Caco-2 (cell line): ENCODE data around the gene OR10A3. TPM values are rescaled to one million over a fixed set of nuclear protein-coding genes. Genes with fewer than 3 reads are reported as not detected.

Source experiments
- BruUV-seq: library from RNA; stranded (reverse); fragments of 400-500 nt; replicated peaks from 2 replicates; lab custom pipeline; 2021; lab: Mats Ljungman, UMichigan
- CTCF ChIA-PET: fragments of 300-600 bp; sonication (Branson Sonifier 250); formaldehyde crosslinking; loops from one replicate; lab custom pipeline; 2022; ENCODE audit warnings: antibody characterized with exemption; lab: Charles Lee
- POLR2A ChIA-PET: fragments of 300-600 bp; sonication (Branson Sonifier 250); formaldehyde crosslinking; loops from one replicate; lab custom pipeline; 2022; ENCODE audit warnings: antibody characterized with exemption; lab: Charles Lee
- DNase-seq, 2 experiments: peaks; one replicate each; pipeline versions ENCODE4 v3.0.0 to v3.0.0-alpha.2; 2020 to 2022
- H3K27me3 ChIP-seq: replicated peaks from 2 replicates; pipeline ENCODE4 v1.6.0; 2011; ENCODE audit warnings: low read length; ENCODE audit not compliant: control insufficient read depth, insufficient read depth
- H3K36me3 ChIP-seq: 2 replicates; pipeline ENCODE4 v1.5.1; 2011; ENCODE audit warnings: low read length; ENCODE audit not compliant: control insufficient read depth, insufficient read depth
- H3K4me1 ChIP-seq: fragments of 250-450 bp; sonication (Bioruptor Pico); 2 replicates; pipeline ENCODE4 v1.5.1; 2020; ENCODE audit warnings: mild to moderate bottlenecking
- H3K4me3 ChIP-seq: 2 replicates; pipeline ENCODE4 v1.5.1; 2011; ENCODE audit warnings: low read depth, mild to moderate bottlenecking, control low read depth, low read length
- H3K9me3 ChIP-seq: fragments of 250-450 bp; sonication (Bioruptor Pico); 2 replicates; pipeline ENCODE4 v1.5.1; 2020; ENCODE audit warnings: mild to moderate bottlenecking, moderate library complexity
- H3K27ac Mint-ChIP-seq: one replicate; pipeline ENCODE4 v1.8.0; 2022; ENCODE audit warnings: mixed read lengths; ENCODE audit not compliant: unreplicated experiment
- H3K27me3 Mint-ChIP-seq: one replicate; pipeline ENCODE4 v1.8.0; 2022; ENCODE audit warnings: mixed read lengths; ENCODE audit not compliant: insufficient read depth, unreplicated experiment
- H3K36me3 Mint-ChIP-seq: one replicate; pipeline ENCODE4 v1.8.0; 2022; ENCODE audit warnings: mild to moderate bottlenecking, mixed read lengths; ENCODE audit not compliant: insufficient read depth, unreplicated experiment
- H3K4me1 Mint-ChIP-seq: one replicate; pipeline ENCODE4 v1.8.0; 2022; ENCODE audit warnings: low read depth, mixed read lengths; ENCODE audit not compliant: unreplicated experiment
- H3K4me3 Mint-ChIP-seq: one replicate; pipeline ENCODE4 v1.8.0; 2022; ENCODE audit warnings: mild to moderate bottlenecking, moderate library complexity, mixed read lengths; ENCODE audit not compliant: unreplicated experiment
- H3K9me3 Mint-ChIP-seq: one replicate; pipeline ENCODE4 v1.8.0; 2022; ENCODE audit warnings: mixed read lengths; ENCODE audit not compliant: unreplicated experiment
- intact Hi-C: fragments of 100-400 bp; cut with micrococcal nuclease; formaldehyde crosslinking; loops from one replicate; pipeline ENCODE4 v1.10.0; 2022; ENCODE audit not compliant: unreplicated experiment
- total RNA-seq: library from RNA; stranded (reverse); gene quantifications from 2 replicates; pipeline ENCODE4 v1.2.3, GENCODE V29; 2022
- TF ChIP-seq, protein P1 (sequence below), 2 experiments: fragments of 200-600 bp in 1 of 2; IDR thresholded peaks; 1 replicate in 1 of 2; 2 replicates in 1 of 2; pipeline versions ENCODE4 v1.5.1 to v1.8.0; 2011 to 2022; ENCODE audit warnings: antibody characterized with exemption in 1 of 2, control low read depth in 1 of 2, inconsistent platforms in 1 of 2, low read depth in 1 of 2, low read length in 1 of 2, mild to moderate bottlenecking in 1 of 2, moderate library complexity in 1 of 2; ENCODE audit not compliant: insufficient read depth in 1 of 2, severe bottlenecking in 1 of 2, unreplicated experiment in 1 of 2

Gene OR10A3
- total RNA-seq, 1 experiment from 2014 or later = not detected

- Histone ChIP-seq H3K27me3 (no peaks in the 10 kb centered on the region), H3K4me1 (peaks cover 9% of the 10 kb centered on the region; the same call in 1 of the 2 replicates), H3K36me3 (no peaks in the 10 kb centered on the region), H3K4me3 (no peak overlapping the region), H3K9me3 (no peaks in the 10 kb centered on the region)
- CTCF ChIA-PET = interaction anchor here (0.6 to 2.3 kb wide), 5 partner anchors 13 to 114 kb away, joined by 3 to 47 read pairs (median 3); partner anchors contain the start of gene EIF3F
- no peak overlapping the region for H3K4me3 Mint-ChIP-seq
- H3K27me3 Mint-ChIP-seq = peaks cover 3% of the 10 kb centered on the region
- no peak overlapping the region for H3K27ac Mint-ChIP-seq
- TF ChIP-seq, protein P1, sequence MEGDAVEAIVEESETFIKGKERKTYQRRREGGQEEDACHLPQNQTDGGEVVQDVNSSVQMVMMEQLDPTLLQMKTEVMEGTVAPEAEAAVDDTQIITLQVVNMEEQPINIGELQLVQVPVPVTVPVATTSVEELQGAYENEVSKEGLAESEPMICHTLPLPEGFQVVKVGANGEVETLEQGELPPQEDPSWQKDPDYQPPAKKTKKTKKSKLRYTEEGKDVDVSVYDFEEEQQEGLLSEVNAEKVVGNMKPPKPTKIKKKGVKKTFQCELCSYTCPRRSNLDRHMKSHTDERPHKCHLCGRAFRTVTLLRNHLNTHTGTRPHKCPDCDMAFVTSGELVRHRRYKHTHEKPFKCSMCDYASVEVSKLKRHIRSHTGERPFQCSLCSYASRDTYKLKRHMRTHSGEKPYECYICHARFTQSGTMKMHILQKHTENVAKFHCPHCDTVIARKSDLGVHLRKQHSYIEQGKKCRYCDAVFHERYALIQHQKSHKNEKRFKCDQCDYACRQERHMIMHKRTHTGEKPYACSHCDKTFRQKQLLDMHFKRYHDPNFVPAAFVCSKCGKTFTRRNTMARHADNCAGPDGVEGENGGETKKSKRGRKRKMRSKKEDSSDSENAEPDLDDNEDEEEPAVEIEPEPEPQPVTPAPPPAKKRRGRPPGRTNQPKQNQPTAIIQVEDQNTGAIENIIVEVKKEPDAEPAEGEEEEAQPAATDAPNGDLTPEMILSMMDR (IDR thresholded peaks at IDR 0.05; ENCODE audit: insufficient read depth in 1 of 2, low read depth in 1 of 2, low read length in 1 of 2, severe bottlenecking in 1 of 2, unreplicated experiment in 1 of 2) = peak; percentile 65 to 77
- BruUV-seq = no TSS peak
- no peaks in the 10 kb centered on the region for H3K4me1 Mint-ChIP-seq
- H3K36me3 Mint-ChIP-seq = no peaks in the 10 kb centered on the region
- intact Hi-C loops = loop anchor here (1.0 kb wide), 2 partner anchors 94 to 206 kb away; partner anchors contain the start of gene EIF3F
- POLR2A ChIA-PET = interaction anchor here (1.4 kb wide), 1 partner anchor 94 kb away, joined by 7 read pairs; the partner anchor contains the start of gene EIF3F
- H3K9me3 Mint-ChIP-seq = no peaks in the 10 kb centered on the region
- peak in 1 of 2 experiments; percentile 50 for DNase-seq
Observed at GRCh38 chr11:7892840-7893254, 48.7 kb downstream of the OR10A3 start.

GRCh38 chr11:7892059-7892699, 49.3 kb downstream of the OR10A3 start:
- ChIA-PET POLR2A (interaction anchor here (1.4 kb wide), 1 partner anchor 95 kb away, joined by 7 read pairs; the partner anchor contains the start of gene EIF3F), CTCF (interaction anchor here (0.6 to 2.3 kb wide), 3 partner anchors 13 to 114 kb away, joined by 3 to 47 read pairs (median 5); partner anchors contain the start of gene EIF3F)
- H3K4me1 Mint-ChIP-seq = no peaks in the 10 kb centered on the region
- H3K9me3 ChIP-seq = no peaks in the 10 kb centered on the region
- peaks cover 9% of the 10 kb centered on the region; the same call in 1 of the 2 replicates for H3K4me1 ChIP-seq
- H3K4me3 Mint-ChIP-seq = no peak overlapping the region
- no peaks in the 10 kb centered on the region for H3K27me3 ChIP-seq
- H3K36me3 Mint-ChIP-seq = no peaks in the 10 kb centered on the region
- H3K4me3 ChIP-seq = no peak overlapping the region
- TF ChIP-seq, protein P1 (IDR thresholded peaks at IDR 0.05; ENCODE audit: insufficient read depth in 1 of 2, low read depth in 1 of 2, low read length in 1 of 2, severe bottlenecking in 1 of 2, unreplicated experiment in 1 of 2) = no peak
- no peaks in the 10 kb centered on the region for H3K9me3 Mint-ChIP-seq
- BruUV-seq = no TSS peak
- peaks cover 3% of the 10 kb centered on the region for H3K27me3 Mint-ChIP-seq
- no peaks in the 10 kb centered on the region for H3K36me3 ChIP-seq
- H3K27ac Mint-ChIP-seq = no peak overlapping the region
- no peak for DNase-seq
- intact Hi-C loops = loop anchor here (1.0 kb wide), 1 partner anchor 207 kb away; no protein-coding TSS in a partner anchor

DNA sequence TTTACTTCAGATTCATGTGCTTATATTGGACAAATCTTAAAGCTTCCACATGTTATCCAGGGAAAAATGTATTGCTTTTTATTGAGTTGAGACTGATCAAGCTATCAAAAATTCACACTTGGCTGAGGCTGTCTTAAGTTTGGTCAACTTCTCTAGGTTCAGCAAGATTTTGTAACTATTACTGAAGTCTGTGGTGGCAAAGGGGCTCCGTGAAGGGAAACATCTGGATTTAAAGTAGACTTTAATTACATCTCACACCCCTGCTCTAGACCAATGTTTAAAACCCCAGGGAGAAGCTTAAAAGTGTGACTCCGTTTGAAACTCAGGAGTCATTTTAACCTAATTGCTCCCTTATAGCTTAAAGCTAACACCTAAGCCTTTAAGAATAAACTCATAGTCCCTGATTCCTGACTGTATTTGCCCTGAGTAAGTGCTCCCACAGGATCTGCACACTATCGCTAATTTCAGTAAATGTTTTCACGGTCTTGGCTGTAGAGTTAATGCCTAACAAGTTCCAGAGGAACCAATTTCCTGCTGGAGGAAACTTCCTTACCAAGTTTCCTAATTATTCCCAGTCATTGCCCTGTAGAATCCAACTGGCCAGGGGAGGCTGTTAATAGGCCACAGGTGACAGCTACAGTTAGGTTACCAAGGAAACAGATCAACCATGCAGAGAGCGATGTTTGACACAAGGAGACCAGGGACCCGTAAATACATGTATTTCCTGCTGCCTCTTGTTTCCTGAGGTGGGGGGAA, 50.9 kb downstream of the OR10A3 start:
- POLR2A ChIA-PET = no interaction called here

More for the DNA sequence above, 50.9 kb downstream of the OR10A3 start:
- Histone ChIP-seq H3K36me3 (no peaks in the 10 kb centered on the region), H3K9me3 (no peaks in the 10 kb centered on the region), H3K4me1 (peaks cover 9% of the 10 kb centered on the region; the same call in 1 of the 2 replicates), H3K4me3 (no peak overlapping the region), H3K27me3 (no peaks in the 10 kb centered on the region)
- Mint-ChIP-seq H3K27me3 (peaks cover 3% of the 10 kb centered on the region), H3K36me3 (no peaks in the 10 kb centered on the region), H3K9me3 (no peaks in the 10 kb centered on the region), H3K27ac (no peak overlapping the region), H3K4me1 (no peaks in the 10 kb centered on the region), H3K4me3 (no peak overlapping the region)
- no TSS peak for BruUV-seq
- CTCF ChIA-PET = interaction anchor here (1.6 kb wide), 1 partner anchor 96 kb away, joined by 8 read pairs; the partner anchor contains the start of gene EIF3F
- DNase-seq = no peak
- TF ChIP-seq, protein P1 (IDR thresholded peaks at IDR 0.05; ENCODE audit: insufficient read depth in 1 of 2, low read depth in 1 of 2, low read length in 1 of 2, severe bottlenecking in 1 of 2, unreplicated experiment in 1 of 2) = no peak
- intact Hi-C loops = no loop called here
